Lower leg skin (tissue), 3 donors: ENCODE data around the gene BMP7.

Source experiments
- POLR2A ChIP-seq, 2 donors: fragments of 450-650 bp; IDR thresholded peaks; one replicate each; pipeline ENCODE4 v1.6.1; 2016 to 2017; ENCODE audit warnings: antibody characterized with exemption in 2 of 2, mild to moderate bottlenecking in 1 of 2, moderate library complexity in 1 of 2
- TF ChIP-seq, protein P1 (sequence below), 3 donors: fragments of 450-650 bp; IDR thresholded peaks; one replicate each; pipeline ENCODE4 v1.5.1; 2016; ENCODE audit warnings: antibody characterized with exemption in 3 of 3, mild to moderate bottlenecking in 3 of 3, moderate library complexity in 2 of 3

DNA sequence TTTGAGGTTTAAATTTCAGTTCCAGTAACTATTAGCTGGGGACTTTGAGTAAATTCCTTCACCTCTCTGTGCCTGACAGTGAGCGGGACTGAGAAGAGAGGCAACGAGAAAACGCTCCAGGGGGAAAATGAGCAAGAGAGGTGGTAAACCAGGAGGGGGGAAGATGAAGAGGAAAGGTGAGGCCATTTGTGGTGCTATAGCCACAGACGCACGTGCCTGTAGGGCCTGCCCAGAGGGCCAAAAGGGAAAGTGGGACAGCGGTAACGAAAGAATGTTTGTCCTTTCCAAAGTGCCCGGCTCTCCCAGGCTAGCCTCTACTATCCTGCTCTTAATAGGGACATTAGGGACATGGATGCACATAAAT is 99.2 kb downstream of the BMP7 start:
- TF ChIP-seq, protein P1, sequence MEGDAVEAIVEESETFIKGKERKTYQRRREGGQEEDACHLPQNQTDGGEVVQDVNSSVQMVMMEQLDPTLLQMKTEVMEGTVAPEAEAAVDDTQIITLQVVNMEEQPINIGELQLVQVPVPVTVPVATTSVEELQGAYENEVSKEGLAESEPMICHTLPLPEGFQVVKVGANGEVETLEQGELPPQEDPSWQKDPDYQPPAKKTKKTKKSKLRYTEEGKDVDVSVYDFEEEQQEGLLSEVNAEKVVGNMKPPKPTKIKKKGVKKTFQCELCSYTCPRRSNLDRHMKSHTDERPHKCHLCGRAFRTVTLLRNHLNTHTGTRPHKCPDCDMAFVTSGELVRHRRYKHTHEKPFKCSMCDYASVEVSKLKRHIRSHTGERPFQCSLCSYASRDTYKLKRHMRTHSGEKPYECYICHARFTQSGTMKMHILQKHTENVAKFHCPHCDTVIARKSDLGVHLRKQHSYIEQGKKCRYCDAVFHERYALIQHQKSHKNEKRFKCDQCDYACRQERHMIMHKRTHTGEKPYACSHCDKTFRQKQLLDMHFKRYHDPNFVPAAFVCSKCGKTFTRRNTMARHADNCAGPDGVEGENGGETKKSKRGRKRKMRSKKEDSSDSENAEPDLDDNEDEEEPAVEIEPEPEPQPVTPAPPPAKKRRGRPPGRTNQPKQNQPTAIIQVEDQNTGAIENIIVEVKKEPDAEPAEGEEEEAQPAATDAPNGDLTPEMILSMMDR (IDR thresholded peaks at IDR 0.05) = no peak
- no peak for TF ChIP-seq POLR2A (IDR thresholded peaks at IDR 0.05)
